Measurements from ENCODE around the gene TPT1.

TPT1 gene

DNA sequence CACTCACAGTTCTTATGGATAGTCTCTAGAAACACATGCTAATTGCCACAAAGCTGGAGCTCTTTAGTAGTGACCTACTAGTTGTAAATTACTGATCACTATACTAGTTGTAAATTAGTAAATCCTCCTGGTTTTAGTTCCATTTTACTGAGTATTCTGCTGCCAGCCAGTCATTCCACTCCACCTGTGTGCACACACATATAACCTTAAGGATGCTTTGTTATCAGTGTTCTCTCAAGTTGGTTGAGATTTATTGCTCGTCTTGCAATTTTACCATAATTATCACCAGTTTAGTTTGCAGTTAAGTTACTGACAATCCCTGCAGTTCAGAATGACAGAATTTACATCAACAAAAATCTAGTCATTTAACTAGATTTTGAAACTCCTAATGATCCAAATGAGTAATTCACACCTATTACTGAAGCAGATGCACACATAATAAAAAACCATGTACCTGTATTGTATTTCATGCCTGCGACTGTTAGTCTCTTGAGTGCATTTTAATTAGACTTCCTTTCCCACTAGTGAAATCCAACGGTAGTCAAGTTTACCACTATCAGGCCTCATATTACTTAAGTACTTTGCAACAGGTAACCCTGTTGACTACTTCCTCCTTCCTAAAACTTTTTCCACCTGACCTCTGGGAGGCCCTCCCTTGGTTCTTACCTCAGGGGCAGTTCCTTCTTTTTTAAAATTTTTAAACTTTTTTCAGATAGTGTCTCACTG is 7.6 kb downstream of the TPT1 start:
- DNase-seq = no peak

DNA sequence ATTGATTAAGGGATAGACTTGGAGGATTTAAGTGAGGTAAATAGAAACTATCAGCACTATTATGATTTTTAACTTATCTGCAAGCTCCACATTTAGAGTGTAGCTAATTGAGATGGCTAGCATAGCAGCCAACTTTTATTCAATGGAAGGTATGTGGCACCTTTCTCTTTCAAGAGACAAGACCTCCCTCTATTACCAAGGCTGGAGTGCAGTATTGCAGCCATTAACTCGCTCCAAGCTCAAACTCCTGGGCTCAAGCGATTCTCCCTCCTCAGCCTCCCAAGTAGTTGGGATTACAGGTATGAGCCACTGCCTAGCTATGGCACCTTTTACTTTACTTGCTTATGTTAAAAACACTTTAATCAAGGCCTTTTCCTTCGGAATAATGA is 8.2 kb downstream of the TPT1 start:
- no peak for DNase-seq

DNA sequence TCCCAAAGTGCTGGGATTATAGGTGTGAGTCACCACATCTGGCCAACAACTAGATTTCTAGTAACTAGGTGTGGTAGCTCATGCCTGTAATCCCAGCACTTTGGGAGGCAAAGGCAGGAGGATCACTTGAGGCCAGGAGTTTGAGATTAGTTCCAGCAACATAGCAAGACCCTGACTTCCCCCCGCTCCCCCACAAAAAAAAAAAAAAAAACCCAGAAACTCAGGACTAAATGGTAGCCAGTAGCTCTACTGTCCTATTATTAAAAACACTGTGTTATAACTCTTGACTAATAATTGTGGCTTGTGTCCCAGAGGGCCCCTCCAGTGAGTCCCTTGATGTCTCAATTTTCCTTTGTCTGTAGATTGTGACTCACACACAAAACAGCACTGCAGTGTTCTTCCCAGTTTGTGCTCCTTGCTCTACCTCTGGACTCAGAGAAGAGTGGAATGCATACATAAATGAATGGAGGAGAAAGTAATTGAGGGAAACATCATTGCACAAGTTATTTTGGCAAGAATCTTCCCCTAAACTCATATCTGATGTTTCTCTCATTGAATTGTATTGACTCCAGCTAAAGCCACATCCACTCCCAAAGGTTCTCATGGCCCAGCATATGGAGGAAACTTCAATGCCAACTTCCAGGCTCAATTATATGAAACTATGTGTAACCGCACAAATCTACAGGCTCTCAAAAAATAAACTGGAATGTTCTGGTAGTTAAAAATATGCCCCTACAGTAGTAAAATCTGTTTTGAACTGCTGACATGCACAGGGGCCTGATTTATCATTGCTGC is 8.8 kb downstream of the TPT1 start:
- no peak for DNase-seq

DNA sequence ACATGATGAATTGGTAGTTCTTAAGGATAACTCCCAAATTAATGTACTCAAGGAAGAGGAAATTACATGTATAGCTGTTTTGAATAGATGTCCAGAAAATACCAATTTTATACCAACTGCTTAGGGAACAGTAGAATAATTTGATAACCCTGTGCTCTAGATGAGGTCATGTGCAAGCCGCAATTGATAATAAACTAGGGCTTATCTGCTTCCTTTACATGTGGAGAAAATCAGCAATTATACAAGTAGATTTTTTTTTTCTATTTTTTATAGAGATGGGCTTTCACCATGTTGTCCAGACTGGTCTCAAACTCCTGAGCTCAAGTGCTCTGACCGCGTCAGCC is 9.3 kb downstream of the TPT1 start:
- DNase-seq = no peak

DNA sequence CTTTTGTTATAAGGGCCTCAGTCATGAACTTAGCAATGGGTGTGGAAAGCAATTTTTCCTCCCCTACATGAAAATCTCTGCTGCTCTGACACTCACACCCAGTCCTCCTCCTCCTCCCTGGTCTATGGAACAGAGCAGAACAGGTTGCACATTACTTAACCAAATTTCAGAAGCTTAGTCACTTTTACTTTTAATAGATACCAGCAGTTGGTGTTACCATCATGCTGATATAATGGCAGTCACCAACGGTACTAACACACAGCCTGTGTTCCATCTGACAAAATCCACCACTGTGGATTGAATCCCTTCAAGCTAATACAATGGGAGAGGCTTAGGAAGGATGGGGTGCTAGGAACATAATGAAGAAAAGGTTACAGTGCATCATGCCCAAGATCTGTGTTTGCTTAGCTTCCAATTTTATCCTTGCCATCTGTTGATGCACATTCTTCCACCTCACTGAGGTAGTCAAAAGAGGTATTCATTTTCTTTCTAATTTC is 9.8 kb downstream of the TPT1 start:
- no peak for DNase-seq

DNA sequence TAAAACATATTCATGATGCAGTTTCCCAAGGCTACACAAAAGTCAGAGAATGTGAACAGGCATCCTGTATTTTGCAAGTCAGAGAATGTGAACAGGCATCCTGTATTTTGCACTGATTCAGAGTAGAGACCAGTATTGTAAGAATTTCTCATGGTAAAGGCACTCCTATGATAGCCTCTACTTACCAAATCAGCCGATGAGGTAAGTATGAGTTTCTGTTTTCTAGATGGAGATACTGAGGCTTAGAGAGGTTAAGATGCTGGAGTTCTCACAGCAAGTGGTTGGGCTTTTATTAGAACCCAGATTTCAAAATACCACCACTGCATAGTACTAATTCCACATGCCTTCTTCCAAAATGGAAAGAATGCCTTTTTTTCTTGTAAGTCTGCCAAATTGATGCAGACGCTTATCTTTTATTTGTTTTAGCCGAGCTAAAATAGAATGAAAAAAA is 12.3 kb downstream of the TPT1 start:
- no peak for DNase-seq

DNA sequence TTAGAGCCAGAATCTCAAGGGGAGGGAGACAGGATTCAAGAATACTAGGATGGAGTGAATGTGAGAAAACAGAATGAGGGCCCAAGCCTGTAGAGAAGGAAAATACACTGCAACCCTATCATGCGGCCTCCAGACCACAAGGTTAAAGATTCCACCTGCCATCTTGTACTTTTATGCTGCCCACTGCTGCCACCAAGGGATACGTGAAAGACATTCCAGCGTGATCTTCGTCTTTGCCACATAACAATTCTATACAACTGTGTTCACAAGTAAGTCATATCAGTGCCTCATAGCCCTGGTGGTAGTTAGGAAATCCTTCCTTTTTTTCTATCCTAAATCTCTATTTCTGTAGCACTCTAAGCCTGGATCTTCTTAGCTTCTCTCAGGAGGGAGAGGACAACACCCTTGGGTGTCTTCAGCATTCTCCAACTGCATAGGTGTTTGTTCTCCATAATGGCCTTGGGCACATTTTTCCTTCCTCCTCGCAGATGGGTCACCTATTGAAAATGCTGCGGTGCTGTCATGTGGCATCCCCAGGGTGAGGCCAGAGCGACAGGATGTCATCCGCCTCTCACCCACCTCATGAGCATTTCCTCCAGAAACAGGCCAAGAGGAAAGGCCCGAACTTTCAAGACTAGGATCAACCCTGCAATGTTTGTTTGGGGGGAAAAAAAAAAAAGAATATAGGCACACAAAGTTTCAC is 13.6 kb downstream of the TPT1 start:
- no peak for DNase-seq

DNA sequence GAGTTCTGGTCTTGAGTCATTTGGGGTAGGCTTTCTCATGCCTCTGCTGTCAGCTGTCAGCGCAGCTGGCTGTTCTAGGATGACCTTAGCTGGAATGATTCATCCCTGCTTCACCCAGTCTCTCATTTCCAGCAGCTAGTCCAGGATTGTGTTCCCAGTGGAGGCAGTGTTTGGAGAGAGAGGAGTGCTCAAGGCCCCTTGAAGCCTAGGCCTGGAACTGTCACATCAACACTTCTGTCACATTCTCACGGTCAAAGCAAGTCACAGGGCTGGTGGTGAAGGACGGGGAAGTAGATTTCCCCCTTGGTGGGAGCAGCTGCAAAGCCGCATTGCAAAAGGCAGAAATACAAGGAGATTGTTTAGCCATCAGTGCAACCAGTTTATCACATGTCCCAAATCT is 15.2 kb downstream of the TPT1 start:
- DNase-seq = no peak

DNA sequence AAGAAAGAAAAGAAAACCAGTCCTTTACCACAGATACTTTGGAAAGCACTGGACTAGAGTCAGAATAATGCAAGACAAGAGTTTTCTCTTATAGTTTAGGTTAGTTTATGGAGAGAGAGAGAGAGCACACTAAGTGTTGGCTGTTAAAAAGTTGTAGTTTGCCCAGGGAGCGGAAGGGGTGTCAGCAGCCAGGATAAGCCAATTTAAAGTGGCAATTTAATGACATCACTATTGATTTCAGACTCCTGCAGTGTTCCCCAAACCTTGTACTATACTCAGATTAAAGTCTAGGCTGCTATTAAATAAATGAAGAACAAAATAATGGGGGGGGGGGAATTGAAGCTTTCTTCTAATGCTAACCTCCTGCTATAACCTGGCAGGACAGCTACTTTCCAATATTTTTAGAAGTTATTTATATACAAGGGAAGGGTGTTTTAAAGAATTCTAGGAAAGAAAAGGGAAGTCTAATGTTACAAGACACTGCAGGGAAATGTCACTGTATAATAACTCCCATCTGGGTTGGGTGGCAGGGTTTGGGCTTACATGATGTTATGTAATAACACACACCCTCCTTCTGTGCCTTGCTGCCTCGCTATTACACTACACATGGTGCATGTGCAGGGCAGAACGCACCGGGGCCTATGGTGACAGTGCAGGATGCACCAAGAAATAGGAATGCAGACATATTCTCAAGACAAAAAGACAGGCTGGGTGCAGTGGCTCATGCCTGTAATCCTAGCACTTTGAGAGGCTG is 19.9 kb downstream of the TPT1 start:
- DNase-seq = no peak

DNA sequence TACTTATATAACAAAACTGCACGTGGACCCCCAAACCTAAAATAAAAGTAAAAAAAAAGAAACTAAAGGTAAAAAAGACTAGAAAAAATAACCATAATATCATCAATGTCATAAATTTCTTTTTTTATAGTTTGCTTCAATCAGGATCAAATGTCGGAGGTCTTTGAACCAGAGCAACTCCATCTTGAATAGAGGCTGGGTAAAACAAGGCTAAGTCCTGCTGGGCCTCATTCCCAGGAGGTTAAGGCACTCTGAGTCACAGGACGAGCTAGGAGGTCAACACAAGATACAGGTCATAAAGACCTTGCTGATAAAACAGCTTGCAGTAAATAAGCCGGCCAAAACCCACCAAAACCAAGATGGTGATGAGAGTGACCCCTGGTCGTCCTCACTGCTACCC is 24.0 kb downstream of the TPT1 start:
- no peak for DNase-seq

DNA sequence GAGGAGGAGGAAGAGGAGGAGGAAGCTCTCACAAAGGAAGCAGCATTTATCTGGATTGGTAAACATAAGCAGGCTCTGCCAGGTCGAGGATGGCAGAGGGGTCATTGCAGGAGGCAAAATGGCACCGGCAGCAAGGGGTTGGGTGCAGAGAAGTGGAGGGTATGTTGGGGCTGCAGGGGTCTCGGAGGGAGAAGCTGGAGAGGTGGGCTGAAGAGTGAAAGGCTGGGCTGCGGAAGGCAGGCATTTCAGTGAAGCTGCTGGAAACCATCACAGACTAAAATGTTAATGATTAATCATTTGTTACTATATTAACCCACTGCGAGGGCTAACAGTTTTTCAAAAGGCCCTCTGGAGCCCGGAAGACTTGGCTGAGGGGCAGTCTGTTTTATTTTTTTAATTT is 24.6 kb downstream of the TPT1 start:
- no peak for DNase-seq

DNA sequence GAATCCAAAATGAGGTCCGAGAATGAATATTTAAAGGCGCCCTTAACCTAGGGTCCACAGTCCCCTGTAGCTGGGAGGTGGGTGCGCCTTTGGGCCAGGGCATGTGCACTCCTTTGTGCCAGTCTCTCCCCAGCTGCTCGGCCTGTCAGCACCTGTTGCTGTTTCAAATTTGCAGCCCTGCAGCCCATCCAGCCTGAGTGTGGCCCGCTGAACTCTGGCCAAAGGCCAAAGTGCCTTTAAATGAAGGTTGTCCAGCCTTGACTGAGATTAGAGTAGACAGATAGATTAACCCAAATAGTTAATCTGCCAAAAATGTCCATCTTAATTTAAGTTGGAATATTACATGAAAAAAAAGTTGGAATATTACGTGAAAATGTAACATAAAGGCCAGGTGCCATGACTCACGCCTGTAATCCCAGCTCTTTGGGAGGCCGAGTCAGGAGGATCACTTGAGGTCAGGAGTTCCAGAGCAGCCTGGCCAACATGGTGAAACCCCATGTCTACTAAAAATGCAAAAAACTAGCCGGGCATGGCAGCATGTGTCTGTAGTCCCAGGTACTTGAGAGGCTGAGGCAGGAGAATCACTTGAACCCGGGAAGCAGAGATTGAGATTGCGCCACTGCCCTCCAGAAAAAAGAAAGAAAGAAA is 25.3 kb downstream of the TPT1 start:
- no peak for DNase-seq

DNA sequence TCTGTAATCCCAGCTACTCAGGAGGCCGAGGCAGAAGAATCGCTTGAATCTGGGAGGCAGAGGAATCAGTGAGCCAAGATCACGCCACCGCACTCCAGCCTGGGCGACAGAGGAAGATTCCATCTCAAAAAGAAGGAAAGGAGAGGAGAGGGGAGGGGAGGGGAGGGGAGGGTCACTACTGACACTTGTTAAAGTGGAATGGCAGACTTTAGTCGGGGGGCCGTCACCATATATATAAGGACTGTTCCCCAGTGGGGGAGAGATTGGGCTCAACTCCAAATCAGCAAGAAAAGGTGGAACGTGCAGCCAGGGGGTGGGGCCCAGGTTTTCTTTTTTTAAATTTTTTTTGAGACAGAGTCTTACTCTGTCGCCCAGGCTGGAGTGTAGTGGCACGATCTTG is 26.2 kb downstream of the TPT1 start:
- DNase-seq = no peak

DNA sequence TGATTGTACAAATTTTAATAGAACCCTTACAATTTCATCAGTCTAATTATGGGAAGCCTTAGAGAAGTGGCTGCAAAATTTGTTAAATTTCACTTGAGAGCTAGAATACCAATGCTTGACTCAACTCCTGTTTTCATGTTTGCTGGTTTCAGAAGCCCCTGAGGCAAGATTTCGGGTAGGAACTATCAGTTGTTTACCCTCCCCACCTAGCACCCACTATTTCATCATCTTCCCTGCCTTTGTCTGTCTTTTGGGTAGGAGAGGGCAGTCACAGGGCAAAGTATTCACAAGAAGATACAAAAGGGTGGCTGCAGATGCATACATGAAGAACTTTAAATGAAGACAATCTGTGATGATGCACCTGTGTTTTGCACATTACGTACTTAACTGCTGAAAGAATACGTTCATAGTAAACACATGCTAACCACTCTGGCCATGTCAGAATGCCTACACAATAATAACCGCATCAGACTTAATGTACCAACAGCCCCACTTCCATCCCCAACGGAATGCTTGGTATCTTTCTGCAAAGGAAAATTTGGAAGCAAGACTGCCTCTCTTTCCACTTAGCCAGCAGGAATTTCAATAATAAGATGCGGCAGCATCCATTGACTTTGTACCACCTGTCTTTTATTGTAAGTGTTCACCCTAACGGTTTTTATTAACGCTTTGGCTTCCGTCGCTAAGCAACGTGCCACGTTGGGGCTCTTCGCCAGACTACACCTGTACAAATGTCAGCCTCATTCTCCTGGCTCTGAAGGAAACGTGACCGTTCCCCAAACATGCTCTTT is 30.4 kb downstream of the TPT1 start:
- DNase-seq = no peak

DNA sequence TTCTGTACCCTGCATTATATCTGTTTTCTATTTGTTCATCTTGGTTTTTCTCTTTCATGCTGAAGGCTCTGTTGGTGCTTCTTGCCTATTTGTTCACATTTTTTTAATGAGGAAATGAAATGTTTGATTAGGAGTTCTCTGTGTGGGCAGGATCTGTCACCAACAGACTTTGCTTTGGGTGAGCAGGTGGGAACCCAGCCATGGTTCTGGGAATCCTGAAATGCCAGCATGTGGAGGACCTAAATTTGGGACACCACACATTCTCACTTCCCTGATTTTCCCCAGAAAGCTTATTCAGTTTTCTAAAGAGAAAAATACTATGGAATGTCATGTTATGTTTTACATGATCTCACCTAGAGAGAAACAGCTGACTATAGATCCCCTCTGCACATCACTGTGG is 34.0 kb downstream of the TPT1 start:
- DNase-seq = no peak

DNA sequence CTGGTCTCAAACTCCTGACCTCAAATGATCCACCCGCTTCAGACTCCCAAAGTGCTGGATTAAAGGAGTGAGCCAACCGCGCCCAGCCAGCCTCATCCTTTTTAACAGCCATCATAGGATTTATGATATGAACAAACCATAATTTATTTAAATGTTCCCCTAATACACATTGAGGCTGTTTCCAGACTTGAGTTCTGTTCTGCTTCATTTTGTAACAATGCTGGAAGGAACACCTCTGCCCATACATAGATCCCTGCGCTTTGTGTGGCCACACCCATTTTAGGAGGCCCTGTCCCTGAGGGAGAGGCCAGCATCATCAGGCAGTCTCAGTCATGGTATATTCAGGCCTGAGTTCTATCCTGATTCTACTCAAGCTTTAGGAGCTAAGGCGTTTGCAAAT is 35.9 kb downstream of the TPT1 start:
- DNase-seq = no peak

DNA sequence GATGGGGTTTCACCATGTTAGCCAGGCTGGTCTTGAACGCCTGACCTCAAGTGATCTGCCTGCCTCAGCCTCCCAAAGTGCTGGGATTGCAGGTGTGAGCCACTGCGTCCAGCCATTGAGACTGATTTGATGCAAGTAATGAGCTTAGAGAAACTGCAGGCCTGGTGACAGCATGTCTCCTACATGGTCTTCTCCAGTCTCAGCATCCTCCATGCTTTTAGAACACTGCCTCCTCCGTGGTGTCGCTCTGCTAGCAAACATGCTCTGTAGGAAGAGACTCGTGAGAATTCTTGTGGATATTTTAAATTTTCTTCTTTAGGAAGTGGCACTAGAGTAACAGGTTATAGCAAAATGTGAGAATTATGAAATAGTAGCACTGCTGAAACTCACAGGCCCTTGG is 37.1 kb downstream of the TPT1 start:
- DNase-seq = no peak

DNA sequence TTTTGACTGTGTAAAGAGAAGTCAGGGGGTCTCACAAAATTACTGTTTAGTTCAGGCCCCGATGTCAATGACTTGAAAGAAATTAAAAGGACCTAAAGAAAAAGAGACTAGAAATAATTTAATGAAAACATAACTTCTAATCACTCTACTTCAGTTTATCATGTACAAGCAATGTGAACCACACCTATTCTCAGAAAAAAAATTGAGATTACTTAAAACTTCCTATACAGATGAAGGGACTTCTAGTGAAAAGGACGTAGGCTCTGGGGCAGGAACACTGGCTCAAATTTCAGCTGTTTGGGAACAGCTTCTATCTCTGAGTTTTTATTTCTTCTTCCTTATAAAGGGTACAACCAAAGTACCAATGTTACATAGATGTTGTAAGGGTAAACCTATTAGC is 38.0 kb downstream of the TPT1 start:
- no peak for DNase-seq

DNA sequence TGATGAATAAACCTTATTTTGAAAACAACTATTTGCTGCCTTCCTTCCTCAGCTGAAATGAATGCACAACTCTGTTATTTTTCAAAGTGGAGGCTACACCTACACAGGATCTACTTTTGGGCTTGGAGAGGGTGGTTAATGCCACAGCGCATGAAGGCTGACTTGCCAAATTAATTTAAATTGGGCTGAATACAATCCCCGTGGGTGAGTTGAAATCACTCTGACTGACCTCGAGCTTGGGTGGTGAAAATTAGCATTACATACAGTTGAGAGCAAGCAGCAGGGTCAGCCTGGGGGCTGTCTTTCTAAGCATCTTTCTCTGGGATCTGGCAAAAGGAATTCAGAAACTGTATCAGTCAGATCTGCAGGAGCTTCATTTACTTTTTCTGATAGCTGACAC is 38.5 kb downstream of the TPT1 start:
- no peak for DNase-seq

DNA sequence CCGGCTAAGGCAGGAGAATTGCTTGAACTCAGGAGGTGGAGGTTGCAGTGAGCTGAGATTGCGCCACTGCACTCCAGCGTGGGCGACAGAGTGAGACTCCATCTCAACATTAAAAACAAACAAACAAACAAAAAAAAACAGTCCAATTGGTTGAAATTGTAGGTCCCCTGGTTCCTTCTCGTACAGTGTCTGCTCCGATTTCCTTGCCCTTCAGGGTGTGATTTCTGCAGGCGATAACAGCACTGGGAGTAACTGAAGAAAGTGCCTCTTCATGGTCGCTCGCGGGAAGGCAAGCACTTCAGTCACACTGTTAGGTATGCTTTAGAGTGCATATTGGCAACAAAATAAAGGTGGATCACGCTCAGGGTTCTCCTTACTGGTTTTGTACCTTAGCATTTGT is 39.7 kb downstream of the TPT1 start:
- no peak for DNase-seq

DNA sequence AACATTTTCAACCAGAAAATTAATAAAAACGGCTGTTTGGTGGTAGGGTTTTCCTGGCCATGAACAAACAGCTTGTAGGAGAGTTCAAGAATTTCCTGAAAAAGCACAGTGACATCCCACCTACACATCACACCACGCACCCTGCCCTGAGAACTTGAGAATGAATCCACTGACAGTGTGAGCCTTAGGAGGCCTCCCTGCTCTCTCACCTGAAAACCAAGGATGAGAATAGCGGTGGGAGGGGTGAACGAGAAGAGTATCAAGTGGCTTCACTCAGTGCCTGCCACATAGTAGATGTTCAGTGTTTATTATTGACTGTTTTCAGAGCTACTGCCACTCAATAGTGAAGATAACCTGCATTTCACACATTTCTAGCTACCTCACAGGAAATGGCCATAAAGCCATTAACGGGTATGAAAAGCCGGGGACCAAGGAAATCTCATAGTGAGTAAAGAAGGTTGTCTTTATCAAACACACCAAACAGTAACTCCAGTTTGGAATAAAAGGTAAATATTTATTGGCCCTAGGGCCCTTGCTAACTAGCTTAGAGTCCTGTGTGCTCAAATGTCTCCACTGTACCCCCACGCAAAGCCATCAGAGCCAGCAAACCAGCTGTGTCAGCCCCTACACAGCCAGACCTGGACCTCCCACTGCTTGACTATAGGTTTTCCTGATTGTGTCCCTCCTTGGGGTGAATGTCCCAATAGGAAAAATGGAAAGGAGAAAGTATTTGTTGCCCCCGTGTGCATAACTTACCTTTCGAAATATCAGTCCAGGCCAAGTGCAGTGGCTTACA is 40.6 kb downstream of the TPT1 start:
- no peak for DNase-seq

Data from activated CD4-positive, alpha-beta T cell treated with anti-CD3 and anti-CD28 coated beads, Interleukin-2, amount 50 U/mL, for 16 hours (primary cell).